OCI-LY1 (cell line): ENCODE measurements around the gene TMEM236.

Experiments
- H2AFZ ChIP-seq: fragments of 200-600 bp; sonication (generic), shearing (Covaris generic); 2 replicates; pipeline ENCODE4 v1.6.0; 2014; ENCODE audit warnings: antibody characterized with exemption, mild to moderate bottlenecking, low read length
- H3F3A ChIP-seq: fragments of 200-600 bp; sonication (generic), shearing (Covaris generic); 2 replicates; pipeline ENCODE4 v1.6.0; 2014; ENCODE audit warnings: mild to moderate bottlenecking, antibody characterized with exemption, low read length, moderate library complexity; ENCODE audit not compliant: insufficient read depth
- H3K27ac ChIP-seq: fragments of 200-600 bp; sonication (generic); 2 replicates; pipeline ENCODE4 v1.5.1; 2014; ENCODE audit warnings: low read length, mixed run types, mild to moderate bottlenecking, low read depth; ENCODE audit not compliant: poor library complexity, severe bottlenecking
- H3K27me3 ChIP-seq: fragments of 200-600 bp; sonication (generic); 2 replicates; pipeline ENCODE4 v1.6.0; 2014; ENCODE audit warnings: antibody characterized with exemption, mild to moderate bottlenecking, low read length, moderate library complexity; ENCODE audit not compliant: insufficient read depth
- H3K36me3 ChIP-seq: fragments of 200-600 bp; sonication (generic); 2 replicates; pipeline ENCODE4 v1.6.1; 2014; ENCODE audit warnings: mild to moderate bottlenecking, antibody characterized with exemption, low read length, moderate library complexity, mixed read lengths; ENCODE audit not compliant: insufficient read depth
- H3K4me1 ChIP-seq: fragments of 200-600 bp; sonication (generic); 2 replicates; pipeline ENCODE4 v1.5.1; 2014; ENCODE audit warnings: mild to moderate bottlenecking, low read length, moderate library complexity; ENCODE audit not compliant: insufficient read depth, severe bottlenecking
- H3K4me2 ChIP-seq: fragments of 200-600 bp; sonication (generic), shearing (Covaris generic); 2 replicates; pipeline ENCODE4 v1.6.1; 2014; ENCODE audit warnings: low read length
- H3K4me3 ChIP-seq: fragments of 200-600 bp; sonication (generic); 2 replicates; pipeline ENCODE4 v1.5.1; 2014; ENCODE audit warnings: low read length, low read depth, mild to moderate bottlenecking, mixed read lengths; ENCODE audit not compliant: poor library complexity, severe bottlenecking
- H3K79me2 ChIP-seq: fragments of 200-600 bp; shearing (Covaris generic); 2 replicates; pipeline ENCODE4 v1.6.1; 2016; ENCODE audit warnings: mixed run types, low read length, mixed read lengths; ENCODE audit not compliant: insufficient read depth
- H3K9ac ChIP-seq: fragments of 200-600 bp; sonication (generic), shearing (Covaris generic); 2 replicates; pipeline ENCODE4 v1.6.1; 2014; ENCODE audit warnings: mild to moderate bottlenecking, low read length, mixed read lengths
- H3K9me2 ChIP-seq: fragments of 200-600 bp; sonication (generic), shearing (Covaris generic); 2 replicates; pipeline ENCODE4 v1.6.1; 2014; ENCODE audit warnings: low read depth, mild to moderate bottlenecking, low read length, mixed read lengths
- H3K9me3 ChIP-seq: fragments of 200-600 bp; shearing (Covaris generic); 2 replicates; pipeline ENCODE4 v1.6.1; 2014; ENCODE audit warnings: low read length, mixed read lengths
- H4K20me1 ChIP-seq: fragments of 200-600 bp; sonication (generic), shearing (Covaris generic); 2 replicates; pipeline ENCODE4 v1.6.0; 2016; ENCODE audit warnings: mild to moderate bottlenecking, low read length; ENCODE audit not compliant: insufficient read depth
- EZH2 ChIP-seq: fragments of 200-600 bp; sonication (generic), shearing (Covaris generic); IDR thresholded peaks from 2 replicates; pipeline ENCODE4 v1.8.0; 2017; ENCODE audit warnings: borderline replicate concordance, mixed run types, mild to moderate bottlenecking, antibody characterized with exemption, low read length, moderate library complexity, mixed read lengths
- TF ChIP-seq, protein P1 (sequence below): fragments of 200-600 bp; sonication (generic), shearing (Covaris generic); IDR thresholded peaks from 2 replicates; pipeline ENCODE4 v1.5.1; 2017; ENCODE audit warnings: mild to moderate bottlenecking, antibody characterized with exemption, low read length, moderate library complexity, mixed read lengths

The TMEM236 gene

DNA sequence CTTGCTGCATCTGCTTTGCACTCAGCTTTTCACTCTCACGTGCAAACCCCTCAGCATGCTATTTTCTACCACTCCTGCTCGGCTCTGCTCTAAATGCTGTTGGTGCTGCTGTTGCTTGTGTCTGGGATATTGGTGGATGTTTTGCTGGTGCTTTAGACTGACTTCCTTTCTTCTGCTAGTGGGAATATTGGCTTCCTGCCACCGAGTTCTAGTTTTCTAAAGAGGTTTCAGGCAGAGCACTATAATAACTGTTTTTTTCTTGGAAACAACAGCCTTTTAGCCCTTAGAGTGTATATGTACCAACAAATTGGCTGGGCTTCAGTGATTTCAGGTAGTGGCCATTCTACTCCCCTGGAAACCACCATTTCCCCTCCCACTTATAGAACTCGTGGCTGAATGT lies 27.8 kb downstream of the TMEM236 start:
- H3K9me2 ChIP-seq, result no peaks in the 10 kb centered on the region
- no peak for TF ChIP-seq EZH2
- TF ChIP-seq, protein P1, sequence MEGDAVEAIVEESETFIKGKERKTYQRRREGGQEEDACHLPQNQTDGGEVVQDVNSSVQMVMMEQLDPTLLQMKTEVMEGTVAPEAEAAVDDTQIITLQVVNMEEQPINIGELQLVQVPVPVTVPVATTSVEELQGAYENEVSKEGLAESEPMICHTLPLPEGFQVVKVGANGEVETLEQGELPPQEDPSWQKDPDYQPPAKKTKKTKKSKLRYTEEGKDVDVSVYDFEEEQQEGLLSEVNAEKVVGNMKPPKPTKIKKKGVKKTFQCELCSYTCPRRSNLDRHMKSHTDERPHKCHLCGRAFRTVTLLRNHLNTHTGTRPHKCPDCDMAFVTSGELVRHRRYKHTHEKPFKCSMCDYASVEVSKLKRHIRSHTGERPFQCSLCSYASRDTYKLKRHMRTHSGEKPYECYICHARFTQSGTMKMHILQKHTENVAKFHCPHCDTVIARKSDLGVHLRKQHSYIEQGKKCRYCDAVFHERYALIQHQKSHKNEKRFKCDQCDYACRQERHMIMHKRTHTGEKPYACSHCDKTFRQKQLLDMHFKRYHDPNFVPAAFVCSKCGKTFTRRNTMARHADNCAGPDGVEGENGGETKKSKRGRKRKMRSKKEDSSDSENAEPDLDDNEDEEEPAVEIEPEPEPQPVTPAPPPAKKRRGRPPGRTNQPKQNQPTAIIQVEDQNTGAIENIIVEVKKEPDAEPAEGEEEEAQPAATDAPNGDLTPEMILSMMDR, result no peak
- no peak overlapping the region for H3K27ac ChIP-seq
- H3K9me3 ChIP-seq, result no peaks in the 10 kb centered on the region
- no peaks in the 10 kb centered on the region for H3K79me2 ChIP-seq
- no peak overlapping the region for H3K9ac ChIP-seq
- no peak overlapping the region for H3K4me3 ChIP-seq
- no peaks in the 10 kb centered on the region for H3F3A ChIP-seq
- no peak overlapping the region for H3K4me2 ChIP-seq
- H3K36me3 ChIP-seq, result no peaks in the 10 kb centered on the region
- no peaks in the 10 kb centered on the region for H4K20me1 ChIP-seq
- no peaks in the 10 kb centered on the region for H3K27me3 ChIP-seq
- no peaks in the 10 kb centered on the region for H3K4me1 ChIP-seq
- no peak overlapping the region for H2AFZ ChIP-seq

DNA sequence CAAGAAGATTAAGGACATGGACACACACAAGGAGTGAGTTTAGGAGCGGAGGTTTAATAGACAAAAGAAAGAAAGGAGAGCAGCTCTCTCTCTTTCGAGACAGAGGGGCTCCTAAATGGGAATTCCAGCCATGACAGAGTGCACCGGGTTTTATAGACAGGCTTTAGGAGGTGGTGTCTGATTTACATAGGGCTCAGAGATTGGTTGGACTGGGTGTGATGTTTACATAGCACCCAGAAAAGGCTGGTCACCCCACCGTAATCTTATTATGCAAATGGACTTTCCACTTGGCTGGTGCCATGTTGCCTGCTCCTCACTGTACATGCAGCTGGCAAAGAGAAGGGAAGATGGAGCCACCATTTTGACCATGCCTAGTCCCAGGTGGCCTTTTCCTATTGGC lies 28.7 kb downstream of the TMEM236 start:
- H3K4me1 ChIP-seq, result no peaks in the 10 kb centered on the region

DNA sequence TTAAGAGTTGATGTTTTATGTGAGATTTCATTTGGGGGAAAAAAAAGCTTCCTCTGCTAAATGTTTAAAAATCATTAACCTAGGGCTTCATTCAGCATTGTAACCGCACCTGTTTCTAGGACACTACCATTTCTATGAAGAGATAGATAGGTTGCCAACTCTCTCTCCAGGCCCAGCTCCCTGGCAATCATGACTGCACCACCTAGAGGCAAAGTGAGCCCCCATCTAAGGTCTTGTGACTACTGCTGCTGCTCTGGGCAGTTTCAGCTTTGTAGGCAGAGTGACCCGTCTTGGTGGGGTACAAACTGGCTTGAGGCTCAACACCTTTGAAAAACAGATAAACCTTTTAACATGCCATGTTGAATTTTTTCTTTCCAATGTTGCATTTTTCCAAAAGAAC lies 29.9 kb downstream of the TMEM236 start:
- no peaks in the 10 kb centered on the region for H3K4me1 ChIP-seq
- no peaks in the 10 kb centered on the region for H3K9me3 ChIP-seq
- no peak overlapping the region for H3K27ac ChIP-seq
- no peak overlapping the region for H3K4me3 ChIP-seq
- H3K36me3 ChIP-seq, result no peaks in the 10 kb centered on the region
- H3K79me2 ChIP-seq, result no peaks in the 10 kb centered on the region
- H3F3A ChIP-seq, result no peaks in the 10 kb centered on the region
- H3K9me2 ChIP-seq, result no peaks in the 10 kb centered on the region
- H3K9ac ChIP-seq, result no peak overlapping the region
- no peak overlapping the region for H2AFZ ChIP-seq
- H4K20me1 ChIP-seq, result no peaks in the 10 kb centered on the region
- H3K4me2 ChIP-seq, result no peak overlapping the region
- H3K27me3 ChIP-seq, result no peaks in the 10 kb centered on the region
- no peak for TF ChIP-seq EZH2
- TF ChIP-seq, protein P1, result peak; percentile 14; the same call in 1 of the 2 replicates

More for the DNA sequence above, 28.7 kb downstream of the TMEM236 start:
- Histone ChIP-seq H3K9me2 (no peaks in the 10 kb centered on the region), H3K9ac (no peak overlapping the region), H3K36me3 (no peaks in the 10 kb centered on the region), H3K27ac (no peak overlapping the region), H3F3A (no peaks in the 10 kb centered on the region), H2AFZ (no peak overlapping the region), H4K20me1 (no peaks in the 10 kb centered on the region), H3K4me2 (no peak overlapping the region), H3K9me3 (no peaks in the 10 kb centered on the region), H3K79me2 (no peaks in the 10 kb centered on the region), H3K27me3 (no peaks in the 10 kb centered on the region), H3K4me3 (no peak overlapping the region)
- TF ChIP-seq, protein P1, result no peak
- no peak for TF ChIP-seq EZH2
